T-helper 1 cell treated with Interleukin-12 subunit alpha and Interleukin-12 subunit beta and Interleukin-4 antibody, amounts not matched to agents 30 μg/mL and 1 μg/mL, for 36 hours (primary cell): ENCODE data around the gene SCFD2.

Experiments used
- H3K27ac Mint-ChIP-seq: one replicate; pipeline ENCODE4 v1.8.0; 2021; ENCODE audit warnings: mild to moderate bottlenecking, mixed read lengths
- H3K27me3 Mint-ChIP-seq: one replicate; pipeline ENCODE4 v1.8.0; 2021; ENCODE audit warnings: low read depth, mixed read lengths
- H3K36me3 Mint-ChIP-seq: one replicate; pipeline ENCODE4 v1.8.0; 2021; ENCODE audit warnings: low read depth, mixed read lengths
- H3K4me1 Mint-ChIP-seq: one replicate; pipeline ENCODE4 v1.8.0; 2021; ENCODE audit warnings: low read depth, mixed read lengths
- H3K4me3 Mint-ChIP-seq: one replicate; pipeline ENCODE4 v1.8.0; 2021; ENCODE audit warnings: mild to moderate bottlenecking, moderate library complexity, mixed read lengths
- H3K9me3 Mint-ChIP-seq: one replicate; pipeline ENCODE4 v1.8.0; 2021; ENCODE audit warnings: mixed read lengths

The SCFD2 gene

DNA sequence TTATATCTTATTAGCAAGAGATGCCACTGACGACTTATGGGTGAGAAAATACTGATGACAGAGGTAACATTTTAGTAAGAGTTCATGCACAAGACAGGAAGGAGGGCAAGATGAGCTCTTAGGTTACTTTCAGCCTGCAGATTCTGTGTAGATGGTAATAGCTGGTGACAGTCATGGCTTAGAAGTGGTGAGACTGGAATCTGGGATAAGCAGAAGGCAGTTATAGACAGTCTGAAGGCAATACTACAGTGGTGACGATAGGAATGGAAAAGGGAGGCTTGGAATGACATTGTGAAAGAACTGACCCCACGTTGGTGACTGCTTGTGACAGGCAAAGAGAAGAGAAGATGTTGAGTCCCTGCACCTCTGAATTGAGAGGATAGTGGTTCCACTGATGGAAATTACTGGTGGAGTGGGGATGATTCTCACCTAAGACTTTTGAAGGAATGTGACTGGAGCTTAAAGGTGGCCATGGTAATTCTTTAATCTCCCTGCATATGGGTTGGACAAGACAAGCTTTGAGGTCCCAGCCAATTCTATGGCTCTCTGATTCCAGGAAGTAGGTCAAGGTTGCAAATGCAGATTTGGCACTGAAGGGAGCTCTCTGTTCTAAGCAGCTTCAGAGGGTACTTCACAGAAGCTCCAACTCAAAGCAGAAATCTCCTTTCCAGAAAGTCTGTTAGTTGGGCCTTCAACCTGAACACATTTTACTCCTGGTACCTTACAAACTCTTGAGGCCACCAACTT lies 404.0 kb downstream of the SCFD2 start:
- H3K4me3 Mint-ChIP-seq, result no peak overlapping the region
- no peaks in the 10 kb centered on the region for H3K9me3 Mint-ChIP-seq
- no peaks in the 10 kb centered on the region for H3K36me3 Mint-ChIP-seq
- no peaks in the 10 kb centered on the region for H3K27me3 Mint-ChIP-seq
- H3K27ac Mint-ChIP-seq, result no peak overlapping the region
- H3K4me1 Mint-ChIP-seq, result no peaks in the 10 kb centered on the region

DNA sequence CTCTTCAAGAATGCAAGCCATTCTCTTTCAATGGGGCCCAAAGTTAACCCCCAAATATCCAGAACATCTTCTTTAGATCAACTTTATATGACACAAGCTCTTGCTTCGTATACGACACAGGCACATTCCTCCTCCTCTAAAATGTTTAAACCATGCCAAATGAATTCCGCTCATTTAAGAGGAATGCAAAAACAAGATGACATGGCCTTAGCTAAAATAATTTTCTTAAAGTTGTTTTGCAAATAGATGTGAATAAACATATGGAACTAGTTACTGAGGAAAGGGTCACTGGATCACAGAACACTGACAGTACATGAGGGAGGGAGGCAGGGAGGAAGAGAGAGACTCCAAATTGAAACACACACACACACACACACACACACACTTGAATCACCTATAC lies 406.3 kb downstream of the SCFD2 start:
- no peaks in the 10 kb centered on the region for H3K36me3 Mint-ChIP-seq
- H3K9me3 Mint-ChIP-seq, result no peaks in the 10 kb centered on the region
- no peak overlapping the region for H3K27ac Mint-ChIP-seq
- no peaks in the 10 kb centered on the region for H3K27me3 Mint-ChIP-seq
- H3K4me1 Mint-ChIP-seq, result no peaks in the 10 kb centered on the region
- no peak overlapping the region for H3K4me3 Mint-ChIP-seq

DNA sequence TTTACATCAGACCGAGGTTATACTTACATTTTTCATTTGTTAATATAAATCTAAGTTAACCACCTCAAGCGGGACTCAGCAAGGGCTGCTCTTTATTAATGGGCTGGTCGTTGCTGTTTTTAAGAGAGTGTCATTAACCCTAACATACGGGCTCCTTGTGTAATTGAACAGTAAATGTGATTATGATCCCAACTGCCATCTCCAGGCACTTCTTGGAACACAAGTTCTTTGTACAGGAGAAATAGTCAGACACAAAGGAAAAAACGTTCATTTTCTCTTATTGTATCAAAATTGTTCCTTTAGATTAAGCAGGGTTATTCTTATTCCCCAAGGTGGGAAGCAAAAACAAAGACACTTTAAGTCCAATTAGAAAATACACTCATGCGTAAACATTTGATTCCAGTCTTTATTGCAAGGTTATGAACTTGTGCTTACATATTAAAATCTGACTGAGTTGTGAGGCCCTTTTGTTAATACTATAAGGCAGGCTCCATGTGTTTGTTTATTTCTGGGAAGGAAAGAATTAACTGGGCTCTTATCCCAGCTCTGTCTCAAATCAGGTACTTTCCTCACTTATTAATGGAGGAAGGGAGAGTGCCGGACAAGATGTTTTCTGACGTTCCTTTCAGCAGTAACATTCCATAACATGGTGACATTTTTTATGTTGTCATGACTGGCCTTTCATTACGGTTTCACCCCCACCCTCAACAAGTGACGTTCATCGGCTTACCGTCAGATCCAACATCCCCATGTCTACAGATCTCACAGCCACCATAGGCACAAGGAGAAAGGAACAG lies 407.8 kb downstream of the SCFD2 start:
- Mint-ChIP-seq H3K4me3 (no peak overlapping the region), H3K9me3 (no peaks in the 10 kb centered on the region), H3K4me1 (no peaks in the 10 kb centered on the region), H3K36me3 (no peaks in the 10 kb centered on the region), H3K27me3 (no peaks in the 10 kb centered on the region), H3K27ac (no peak overlapping the region)

DNA sequence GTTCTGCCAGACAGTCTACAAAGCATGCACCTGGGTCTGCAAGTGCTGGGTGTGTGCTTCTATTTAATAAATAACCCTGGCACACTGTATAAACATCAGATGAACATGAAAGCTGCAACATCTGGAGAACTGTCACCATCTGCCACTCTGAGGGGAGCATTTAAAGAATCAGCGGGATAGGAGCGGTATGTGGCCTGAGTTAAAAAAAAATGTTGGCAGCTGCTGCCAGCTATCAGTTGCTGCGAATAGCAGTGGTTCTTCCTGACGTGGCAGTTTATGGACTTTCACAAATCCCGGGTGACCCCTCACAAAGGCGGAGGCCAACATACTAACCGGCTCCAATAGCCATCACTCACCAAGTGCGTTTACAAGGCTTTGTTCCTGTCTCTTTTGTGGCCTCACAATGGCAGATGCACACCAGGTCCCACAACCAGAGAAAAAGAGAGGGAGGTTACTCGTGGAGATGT lies 408.6 kb downstream of the SCFD2 start:
- Mint-ChIP-seq H3K4me1 (no peaks in the 10 kb centered on the region), H3K36me3 (no peaks in the 10 kb centered on the region), H3K27ac (no peak overlapping the region), H3K9me3 (no peaks in the 10 kb centered on the region), H3K27me3 (no peaks in the 10 kb centered on the region), H3K4me3 (no peak overlapping the region)

DNA sequence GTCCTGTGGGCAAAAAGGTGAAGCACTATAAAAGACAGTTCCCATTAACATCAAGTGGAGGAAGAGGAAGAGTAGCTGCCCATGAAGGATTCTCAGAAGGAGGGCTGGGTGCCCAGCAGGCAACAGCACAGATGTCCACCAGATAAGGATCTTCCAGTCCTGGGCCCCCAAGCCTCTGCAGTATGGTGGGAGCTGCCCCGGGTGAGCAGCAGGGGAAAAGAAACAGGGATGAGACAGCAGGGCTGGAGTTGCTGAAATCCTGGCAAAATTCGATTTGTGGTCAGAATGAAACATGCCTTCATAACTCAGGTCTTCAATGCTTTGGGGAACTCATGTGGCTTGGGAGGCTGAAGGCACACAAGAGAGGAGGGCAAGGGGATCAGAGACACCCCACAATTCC lies 409.2 kb downstream of the SCFD2 start:
- Mint-ChIP-seq H3K9me3 (no peaks in the 10 kb centered on the region), H3K27me3 (no peaks in the 10 kb centered on the region), H3K27ac (no peak overlapping the region), H3K4me3 (no peak overlapping the region), H3K36me3 (no peaks in the 10 kb centered on the region), H3K4me1 (no peaks in the 10 kb centered on the region)

DNA sequence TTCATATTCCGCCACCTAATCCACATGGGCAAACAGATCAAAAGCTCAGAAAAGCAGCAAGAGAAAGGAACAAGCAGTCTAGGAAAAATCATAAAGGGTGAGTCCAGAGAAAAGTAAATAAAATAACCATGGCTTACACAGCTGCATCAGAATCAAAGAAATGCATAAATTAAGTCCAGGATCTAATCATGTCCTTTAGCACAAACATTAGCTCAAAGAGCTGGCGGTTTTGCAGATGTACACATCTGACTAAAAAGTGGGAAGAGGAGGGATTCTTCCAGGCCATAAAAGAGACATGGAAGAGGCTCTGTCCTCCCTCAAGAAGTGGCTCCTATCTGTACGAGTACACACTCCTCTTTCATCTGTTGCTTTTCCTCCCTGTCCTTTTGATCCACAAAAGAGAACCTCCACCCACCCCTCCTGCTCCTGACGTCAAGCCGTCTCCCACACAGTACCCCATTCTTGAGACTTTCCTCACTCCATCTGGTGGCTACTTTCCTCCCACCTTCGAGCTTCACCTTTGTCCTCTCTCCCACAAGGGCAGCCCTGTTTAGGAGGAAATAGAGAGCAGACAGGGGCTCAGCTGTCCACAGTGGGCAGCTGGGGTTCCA lies 411.2 kb downstream of the SCFD2 start:
- no peaks in the 10 kb centered on the region for H3K9me3 Mint-ChIP-seq
- no peaks in the 10 kb centered on the region for H3K36me3 Mint-ChIP-seq
- H3K4me3 Mint-ChIP-seq, result no peak overlapping the region
- no peaks in the 10 kb centered on the region for H3K27me3 Mint-ChIP-seq
- H3K27ac Mint-ChIP-seq, result no peak overlapping the region
- no peaks in the 10 kb centered on the region for H3K4me1 Mint-ChIP-seq

DNA sequence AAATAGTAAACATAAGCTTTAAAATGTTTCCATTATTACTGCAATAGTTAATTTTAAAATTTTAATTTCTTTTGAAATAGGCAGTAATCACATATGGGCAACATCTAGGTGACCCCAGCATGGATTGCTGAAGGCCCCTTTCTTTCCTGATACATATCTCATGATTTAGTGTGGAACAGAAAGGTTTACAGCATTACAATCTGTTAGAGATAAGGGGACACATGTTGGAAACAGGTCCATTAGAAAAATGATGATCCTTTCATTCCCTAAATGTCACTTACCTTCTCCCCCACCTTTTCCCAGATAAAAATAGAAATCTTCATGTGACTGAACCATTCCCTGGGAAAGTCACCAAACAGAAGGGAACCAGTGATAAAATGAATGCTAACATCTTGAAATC lies 413.3 kb downstream of the SCFD2 start:
- no peaks in the 10 kb centered on the region for H3K36me3 Mint-ChIP-seq
- no peaks in the 10 kb centered on the region for H3K4me1 Mint-ChIP-seq
- no peaks in the 10 kb centered on the region for H3K27me3 Mint-ChIP-seq
- no peaks in the 10 kb centered on the region for H3K9me3 Mint-ChIP-seq
- no peak overlapping the region for H3K4me3 Mint-ChIP-seq
- no peak overlapping the region for H3K27ac Mint-ChIP-seq

DNA sequence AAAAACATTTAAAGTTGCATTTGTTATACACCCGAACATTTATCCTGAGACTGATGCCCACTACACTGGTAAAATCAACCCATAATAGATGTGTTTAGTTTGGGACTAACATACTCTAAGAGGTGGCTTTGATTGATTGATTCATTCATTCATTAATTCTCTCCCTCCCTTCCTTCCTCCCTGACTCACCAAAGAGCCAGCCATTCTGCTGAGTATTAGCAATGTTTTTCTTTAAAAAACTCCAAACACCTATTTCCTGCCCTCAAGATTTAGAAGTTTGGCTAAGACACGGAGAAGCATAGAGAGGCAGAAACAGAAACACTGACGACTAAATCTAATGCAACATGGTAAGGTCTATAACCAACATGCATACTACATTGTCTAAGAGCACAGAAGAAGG lies 414.8 kb downstream of the SCFD2 start:
- Mint-ChIP-seq H3K4me3 (no peak overlapping the region), H3K36me3 (no peaks in the 10 kb centered on the region), H3K27me3 (no peaks in the 10 kb centered on the region), H3K4me1 (no peaks in the 10 kb centered on the region), H3K9me3 (no peaks in the 10 kb centered on the region), H3K27ac (no peak overlapping the region)

DNA sequence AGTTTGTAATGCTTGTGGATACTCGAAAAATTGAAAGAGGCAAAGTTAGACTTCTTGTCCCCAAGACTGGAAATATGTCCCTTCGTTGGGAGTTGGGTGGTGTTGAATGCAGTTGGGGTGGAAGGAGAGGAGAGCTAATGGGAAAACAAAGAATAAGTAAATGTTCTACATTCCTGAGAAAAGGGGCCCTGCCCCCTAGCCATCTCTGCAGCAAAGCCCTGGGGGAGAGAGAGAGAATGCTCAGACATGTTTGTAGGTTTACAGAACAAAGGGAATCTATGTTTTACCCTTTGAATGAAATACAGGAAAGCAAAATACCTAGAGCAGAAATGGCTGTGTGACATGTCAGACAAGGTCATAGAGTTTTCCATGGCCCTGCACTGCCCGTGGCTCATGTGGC lies 415.6 kb downstream of the SCFD2 start:
- Mint-ChIP-seq H3K27me3 (no peaks in the 10 kb centered on the region), H3K4me1 (no peaks in the 10 kb centered on the region)

DNA sequence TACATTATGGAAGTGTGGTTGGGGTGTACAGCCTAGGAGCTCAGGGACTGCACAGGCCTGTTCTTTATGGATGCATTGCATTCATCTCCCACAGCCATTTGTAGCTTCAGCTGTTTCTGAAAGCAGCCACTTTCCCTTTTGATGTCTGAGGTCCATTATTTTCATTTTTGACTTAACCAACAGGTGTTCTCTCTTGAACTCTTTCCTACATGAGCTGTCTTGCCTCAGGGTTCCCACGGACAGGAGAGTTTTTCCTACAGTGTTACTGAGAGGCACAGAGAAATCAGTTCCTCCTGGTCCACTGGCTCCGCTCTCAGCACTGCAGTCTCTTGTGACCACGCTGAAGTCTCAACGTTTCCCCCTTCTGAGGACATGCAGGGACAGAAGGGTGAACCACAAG lies 416.5 kb downstream of the SCFD2 start:
- H3K4me1 Mint-ChIP-seq, result no peaks in the 10 kb centered on the region
- H3K27me3 Mint-ChIP-seq, result no peaks in the 10 kb centered on the region
- no peaks in the 10 kb centered on the region for H3K9me3 Mint-ChIP-seq
- no peak overlapping the region for H3K4me3 Mint-ChIP-seq
- H3K36me3 Mint-ChIP-seq, result no peaks in the 10 kb centered on the region
- no peak overlapping the region for H3K27ac Mint-ChIP-seq

More for the DNA sequence above, 415.6 kb downstream of the SCFD2 start:
- Mint-ChIP-seq H3K36me3 (no peaks in the 10 kb centered on the region), H3K9me3 (no peaks in the 10 kb centered on the region), H3K27ac (no peak overlapping the region), H3K4me3 (no peak overlapping the region)

DNA sequence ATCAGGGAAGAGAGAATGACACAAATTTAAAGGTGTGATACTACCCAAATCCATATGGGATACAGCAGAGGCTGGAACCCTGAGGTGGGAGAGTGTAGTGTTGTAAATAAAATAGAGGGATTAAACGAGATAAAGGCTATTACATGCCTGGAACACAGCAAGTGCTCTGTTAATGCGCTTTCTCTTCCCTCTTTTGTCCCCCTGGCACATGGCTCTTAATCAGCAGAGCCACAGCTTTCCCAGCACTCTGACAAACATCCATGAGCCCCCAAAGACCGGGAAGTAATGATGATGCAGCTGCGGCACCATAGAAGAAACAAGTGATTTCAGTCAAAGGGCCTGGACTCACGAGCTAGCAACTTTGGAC lies 417.8 kb downstream of the SCFD2 start:
- H3K4me3 Mint-ChIP-seq, result no peak overlapping the region
- no peaks in the 10 kb centered on the region for H3K36me3 Mint-ChIP-seq
- no peaks in the 10 kb centered on the region for H3K27me3 Mint-ChIP-seq
- H3K27ac Mint-ChIP-seq, result no peak overlapping the region
- no peaks in the 10 kb centered on the region for H3K9me3 Mint-ChIP-seq
- no peaks in the 10 kb centered on the region for H3K4me1 Mint-ChIP-seq

DNA sequence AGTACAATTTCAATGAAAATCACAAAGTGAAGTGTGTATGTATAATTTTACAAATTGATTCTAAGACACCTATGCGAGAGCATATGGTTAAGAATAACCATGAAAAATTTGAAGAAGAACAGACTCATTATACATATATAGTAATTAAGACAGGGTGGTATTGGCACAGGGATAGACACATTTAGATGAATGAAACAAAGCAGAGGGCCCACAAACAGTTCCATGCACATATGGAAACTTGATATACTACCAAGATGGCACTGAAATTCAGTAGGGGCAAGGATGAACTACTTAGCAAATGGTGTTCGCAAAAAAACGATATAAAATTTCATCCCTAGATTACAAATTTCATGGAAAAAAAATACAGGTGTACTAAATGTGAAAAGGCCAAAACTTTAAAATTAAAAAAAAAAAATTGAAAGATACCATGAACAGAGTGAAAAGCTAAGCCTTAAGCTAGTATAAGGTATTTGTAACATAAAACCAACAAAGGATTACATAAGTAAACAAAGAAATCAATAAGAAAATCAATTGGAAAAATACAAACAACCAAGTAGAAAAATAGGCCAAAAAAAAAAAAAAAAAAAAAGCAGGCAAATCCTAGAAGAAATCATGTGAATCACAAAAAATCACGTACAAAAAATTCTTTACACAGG lies 418.3 kb downstream of the SCFD2 start:
- no peaks in the 10 kb centered on the region for H3K9me3 Mint-ChIP-seq
- H3K27me3 Mint-ChIP-seq, result no peaks in the 10 kb centered on the region
- no peaks in the 10 kb centered on the region for H3K36me3 Mint-ChIP-seq
- no peaks in the 10 kb centered on the region for H3K4me1 Mint-ChIP-seq
- no peak overlapping the region for H3K4me3 Mint-ChIP-seq
- H3K27ac Mint-ChIP-seq, result no peak overlapping the region

DNA sequence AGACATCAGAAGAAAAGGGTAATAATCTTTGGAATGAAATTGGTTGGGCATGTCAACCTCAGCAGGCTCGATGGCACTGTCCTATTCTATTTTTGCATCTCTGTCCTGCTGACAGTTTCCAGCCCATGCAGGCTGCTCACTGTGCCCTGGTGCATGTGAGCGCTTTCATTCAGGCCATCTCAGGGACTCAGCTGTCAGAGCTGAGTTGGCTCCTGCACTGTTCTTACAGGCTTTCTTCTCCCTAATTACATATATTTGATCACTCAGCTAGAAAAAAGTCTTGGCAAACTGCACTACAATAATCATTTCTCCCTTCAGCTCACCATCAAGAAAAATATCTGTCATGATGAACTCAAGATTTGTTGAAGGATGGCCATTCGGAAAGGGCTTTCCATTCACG lies 419.0 kb downstream of the SCFD2 start:
- Mint-ChIP-seq H3K27ac (no peak overlapping the region), H3K36me3 (no peaks in the 10 kb centered on the region), H3K27me3 (no peaks in the 10 kb centered on the region), H3K4me1 (no peaks in the 10 kb centered on the region), H3K9me3 (no peaks in the 10 kb centered on the region), H3K4me3 (no peak overlapping the region)

DNA sequence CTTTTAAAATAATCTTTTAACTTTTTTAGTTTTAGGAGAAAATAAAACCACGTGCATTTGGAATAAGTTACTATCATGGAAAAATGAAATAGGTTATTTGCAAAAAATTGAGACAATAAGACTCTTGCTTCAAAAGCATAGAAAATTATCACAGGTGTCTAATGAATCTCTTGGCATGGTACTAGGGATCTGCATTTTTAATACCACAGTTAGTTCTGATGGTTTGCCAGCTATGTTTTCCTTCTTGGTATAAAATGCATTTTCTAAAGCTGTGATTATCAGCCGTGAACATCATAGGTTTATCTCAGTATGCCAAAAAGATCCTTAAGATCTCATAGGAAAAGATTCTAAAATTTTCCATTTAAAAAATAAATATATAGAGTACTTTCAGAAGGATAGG lies 419.9 kb downstream of the SCFD2 start:
- no peaks in the 10 kb centered on the region for H3K27me3 Mint-ChIP-seq
- H3K27ac Mint-ChIP-seq, result no peak overlapping the region
- H3K4me1 Mint-ChIP-seq, result no peaks in the 10 kb centered on the region
- no peak overlapping the region for H3K4me3 Mint-ChIP-seq
- H3K9me3 Mint-ChIP-seq, result no peaks in the 10 kb centered on the region
- no peaks in the 10 kb centered on the region for H3K36me3 Mint-ChIP-seq
